ENCODE measurements around the gene VPS52.
"Not testable (repeated sequence)": the region's sequence is repeated elsewhere in the genome, so short reads cannot be mapped to it uniquely, and the experiment has no call there.

Gene VPS52

DNA sequence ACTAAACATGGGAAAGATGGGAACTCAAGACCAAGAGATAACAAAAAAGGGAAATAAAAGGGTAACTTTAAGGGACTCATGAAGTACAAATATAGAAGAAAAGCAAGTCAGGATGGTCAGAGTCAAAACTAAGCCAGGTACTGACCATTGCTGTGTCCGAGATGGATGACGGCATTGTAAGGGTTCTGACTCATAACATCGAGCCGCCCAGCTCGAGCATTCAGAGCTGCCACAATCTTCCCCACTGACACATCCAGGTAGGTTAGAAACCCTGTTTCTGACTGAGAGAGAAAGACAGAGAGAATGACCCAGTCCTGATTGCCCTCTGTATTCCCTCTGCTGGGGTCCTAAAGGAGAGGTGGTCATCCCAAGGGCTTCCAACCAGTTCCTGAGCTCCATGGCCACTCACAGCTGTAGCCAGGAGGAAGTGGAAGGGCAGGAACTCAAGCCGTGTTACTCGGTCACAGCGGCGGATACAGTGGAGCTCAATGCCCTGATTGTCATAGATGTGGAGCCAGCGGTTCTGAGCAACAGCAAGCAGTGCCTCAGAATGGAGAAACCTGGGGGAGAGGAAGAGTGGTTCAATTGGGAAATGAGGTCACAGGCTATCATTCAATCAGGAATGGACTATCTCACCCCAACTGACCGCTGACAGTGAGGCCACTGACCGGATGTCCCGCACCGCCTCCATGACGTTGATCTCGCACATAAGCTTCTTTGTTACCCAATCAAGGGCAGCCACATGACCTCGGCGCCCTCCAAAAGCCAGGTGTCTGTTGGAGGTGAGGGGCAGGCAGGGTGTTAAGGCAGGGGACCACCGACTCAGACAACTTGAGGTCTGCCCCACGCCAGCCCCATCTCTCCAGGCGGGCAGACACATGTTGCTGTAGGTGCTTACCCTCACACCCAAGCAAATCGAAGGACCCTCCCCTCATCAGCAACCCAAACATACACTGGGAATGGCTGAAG is 15.6 kb upstream of the VPS52 start:
- TF ChIP-seq, protein P1, sequence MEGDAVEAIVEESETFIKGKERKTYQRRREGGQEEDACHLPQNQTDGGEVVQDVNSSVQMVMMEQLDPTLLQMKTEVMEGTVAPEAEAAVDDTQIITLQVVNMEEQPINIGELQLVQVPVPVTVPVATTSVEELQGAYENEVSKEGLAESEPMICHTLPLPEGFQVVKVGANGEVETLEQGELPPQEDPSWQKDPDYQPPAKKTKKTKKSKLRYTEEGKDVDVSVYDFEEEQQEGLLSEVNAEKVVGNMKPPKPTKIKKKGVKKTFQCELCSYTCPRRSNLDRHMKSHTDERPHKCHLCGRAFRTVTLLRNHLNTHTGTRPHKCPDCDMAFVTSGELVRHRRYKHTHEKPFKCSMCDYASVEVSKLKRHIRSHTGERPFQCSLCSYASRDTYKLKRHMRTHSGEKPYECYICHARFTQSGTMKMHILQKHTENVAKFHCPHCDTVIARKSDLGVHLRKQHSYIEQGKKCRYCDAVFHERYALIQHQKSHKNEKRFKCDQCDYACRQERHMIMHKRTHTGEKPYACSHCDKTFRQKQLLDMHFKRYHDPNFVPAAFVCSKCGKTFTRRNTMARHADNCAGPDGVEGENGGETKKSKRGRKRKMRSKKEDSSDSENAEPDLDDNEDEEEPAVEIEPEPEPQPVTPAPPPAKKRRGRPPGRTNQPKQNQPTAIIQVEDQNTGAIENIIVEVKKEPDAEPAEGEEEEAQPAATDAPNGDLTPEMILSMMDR (conservative IDR thresholded peaks at IDR 0.05), result no peak
- peak overlapping the region; percentile 81; the same call in 1 of the 2 replicates for H3K27ac ChIP-seq

DNA sequence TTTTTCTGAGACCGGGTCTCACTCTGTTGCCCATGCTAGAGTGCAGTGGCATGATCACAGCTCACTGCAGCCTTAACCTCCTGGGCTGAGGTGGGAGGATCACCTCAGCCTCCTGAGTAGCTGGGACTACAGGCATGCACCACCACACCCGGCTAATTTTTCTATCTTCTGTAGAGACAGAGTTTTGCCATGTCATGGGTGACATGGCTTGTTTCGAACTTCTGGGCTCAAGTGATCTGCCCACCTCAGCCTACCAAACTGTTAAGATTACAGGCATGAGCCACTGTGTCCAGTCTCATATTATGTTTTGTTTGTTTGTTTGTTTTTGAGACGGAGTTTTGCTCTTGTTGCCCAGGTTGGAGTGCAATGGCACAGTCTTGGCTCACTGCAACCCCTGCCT is 13.5 kb upstream of the VPS52 start:
- not testable (repeated sequence) for H3K27ac ChIP-seq

DNA sequence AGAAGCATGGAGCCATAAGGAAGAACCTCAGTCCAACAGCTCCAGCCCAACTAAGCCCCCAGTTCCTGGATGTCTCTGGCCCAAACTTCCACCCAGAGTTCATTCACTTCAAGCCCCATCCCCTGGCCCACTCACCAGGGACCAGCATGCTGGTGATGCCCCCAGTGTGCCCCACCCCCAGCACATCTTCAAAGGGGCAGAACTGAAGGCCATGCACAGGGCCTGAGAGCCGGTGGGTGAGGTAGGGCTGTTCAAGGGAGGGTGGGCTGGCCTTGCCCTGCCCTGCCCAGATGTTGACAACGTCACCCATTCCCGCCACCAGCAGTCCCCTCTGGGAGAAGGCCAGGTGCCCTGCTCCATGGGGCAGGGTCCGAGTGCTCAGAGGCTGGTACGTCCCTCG is 8.9 kb upstream of the VPS52 start:
- H3K27ac ChIP-seq, result peak overlapping the region; percentile 100
- TF ChIP-seq, protein P1 (conservative IDR thresholded peaks at IDR 0.05), result no peak

DNA sequence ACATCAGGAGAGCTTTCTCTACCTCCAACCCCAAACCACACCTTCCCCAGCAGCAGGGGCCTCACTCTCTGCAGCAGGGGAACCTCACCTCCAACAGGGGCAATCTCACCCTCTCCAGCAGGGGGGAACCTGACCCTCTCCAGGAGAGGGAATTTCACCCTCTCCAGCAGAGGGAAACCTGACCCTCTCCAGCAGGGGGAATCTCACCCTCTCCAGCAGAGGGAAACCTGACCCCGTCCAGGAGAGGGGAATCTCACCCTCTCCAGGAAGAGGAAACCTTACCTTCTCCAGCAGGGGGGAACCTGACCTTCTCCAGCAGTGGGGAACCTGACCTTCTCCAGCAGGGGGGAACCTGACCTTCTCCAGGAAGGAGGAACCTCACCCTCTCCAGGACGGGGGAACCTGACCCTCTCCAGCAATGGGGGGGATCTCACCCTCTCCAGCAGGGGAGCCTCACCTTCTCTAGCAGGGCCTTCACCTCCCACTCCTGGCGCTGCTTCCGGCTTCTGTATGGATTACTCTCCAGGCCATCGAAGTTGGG is 8.4 kb upstream of the VPS52 start:
- TF ChIP-seq, protein P1 (conservative IDR thresholded peaks at IDR 0.05), result peak; percentile 90
- peak overlapping the region; percentile 100 for H3K27ac ChIP-seq

DNA sequence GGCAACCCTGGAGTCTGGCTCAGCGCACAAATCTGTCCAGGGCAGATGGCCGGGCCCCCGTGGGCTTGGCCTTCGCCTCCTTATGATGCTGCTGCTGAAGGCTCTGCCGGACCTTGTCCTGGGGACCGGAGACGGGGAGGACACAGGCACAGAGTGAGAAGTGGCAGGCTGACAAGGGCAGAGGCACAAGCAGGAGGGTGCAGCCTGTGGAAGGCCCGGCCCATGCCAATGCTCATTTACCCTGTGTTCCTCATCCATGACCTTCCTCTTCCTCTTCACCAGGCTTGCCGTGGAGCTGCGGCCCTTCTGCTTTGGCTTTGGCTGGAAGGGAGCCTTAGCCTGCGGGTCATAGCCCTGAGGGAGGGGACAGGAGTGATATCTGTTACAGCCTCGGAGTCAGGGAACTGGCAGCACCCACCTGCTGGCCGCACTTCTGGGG is 7.6 kb upstream of the VPS52 start:
- H3K27ac ChIP-seq, result peak overlapping the region; percentile 100
- TF ChIP-seq, protein P1 (conservative IDR thresholded peaks at IDR 0.05), result no peak

DNA sequence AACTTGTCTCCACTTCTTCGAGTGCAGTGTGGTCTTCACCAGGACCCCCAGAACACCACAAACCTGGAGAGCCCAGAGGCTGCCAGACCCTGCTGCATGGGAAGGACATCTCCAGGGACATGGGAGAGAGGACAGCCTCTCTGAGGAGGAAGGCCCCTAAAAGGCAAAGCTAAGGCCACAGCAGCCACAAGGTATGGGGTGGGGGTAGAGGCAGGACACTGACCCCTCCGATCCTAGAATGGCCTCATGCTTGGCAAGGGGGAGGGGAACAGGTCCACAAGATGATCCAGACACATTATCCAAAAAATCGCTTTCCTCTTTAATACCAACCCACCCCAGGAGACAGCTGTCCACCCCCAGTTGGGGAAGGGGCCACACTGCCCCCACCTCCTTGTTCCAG is 7.1 kb upstream of the VPS52 start:
- peak overlapping the region; percentile 100; the same call in 1 of the 2 replicates for H3K27ac ChIP-seq
- TF ChIP-seq, protein P1 (conservative IDR thresholded peaks at IDR 0.05), result no peak

DNA sequence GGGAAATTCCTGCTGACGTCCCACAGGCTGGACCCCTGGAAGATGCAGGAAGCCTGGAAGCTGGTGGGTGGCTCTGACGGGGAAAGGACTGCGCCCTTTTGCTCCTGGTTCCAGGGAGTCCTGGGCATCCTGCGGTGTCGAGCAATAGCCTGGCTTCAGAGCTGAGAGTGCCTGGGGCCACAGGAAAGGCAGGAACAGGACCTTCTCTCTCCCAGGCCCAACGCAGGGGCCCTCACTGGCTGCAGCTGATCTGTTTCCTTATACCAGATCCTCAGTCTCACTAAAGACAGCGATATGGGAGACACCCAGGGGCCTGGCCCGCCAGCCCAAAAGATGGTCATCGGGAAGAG is 6.7 kb upstream of the VPS52 start:
- TF ChIP-seq, protein P1 (conservative IDR thresholded peaks at IDR 0.05), result no peak
- H3K27ac ChIP-seq, result peak overlapping the region; percentile 100; the same call in 1 of the 2 replicates

Measured in VCaP (cell line).